Dermis microvascular lymphatic vessel endothelial cell (primary cell): ENCODE data around the gene EME2. TPM values are rescaled to one million over a fixed set of nuclear protein-coding genes. Genes with fewer than 3 reads are reported as not detected.

ENCODE experiments used
- DNase-seq, 2 donors: peaks; one replicate each; pipeline versions ENCODE4 v3.0.0 to v3.0.0-alpha.2; 2010; ENCODE audit warnings: low read depth in 2 of 2
- total RNA-seq: library from RNA; depleted of rRNA; stranded (reverse); fragments of >200 nt; gene quantifications from 2 replicates; pipeline ENCODE4 v1.2.1, GENCODE V29; 2014

The EME2 gene
- total RNA-seq, 1 donor from 2014 or later = 2.6 TPM

DNA sequence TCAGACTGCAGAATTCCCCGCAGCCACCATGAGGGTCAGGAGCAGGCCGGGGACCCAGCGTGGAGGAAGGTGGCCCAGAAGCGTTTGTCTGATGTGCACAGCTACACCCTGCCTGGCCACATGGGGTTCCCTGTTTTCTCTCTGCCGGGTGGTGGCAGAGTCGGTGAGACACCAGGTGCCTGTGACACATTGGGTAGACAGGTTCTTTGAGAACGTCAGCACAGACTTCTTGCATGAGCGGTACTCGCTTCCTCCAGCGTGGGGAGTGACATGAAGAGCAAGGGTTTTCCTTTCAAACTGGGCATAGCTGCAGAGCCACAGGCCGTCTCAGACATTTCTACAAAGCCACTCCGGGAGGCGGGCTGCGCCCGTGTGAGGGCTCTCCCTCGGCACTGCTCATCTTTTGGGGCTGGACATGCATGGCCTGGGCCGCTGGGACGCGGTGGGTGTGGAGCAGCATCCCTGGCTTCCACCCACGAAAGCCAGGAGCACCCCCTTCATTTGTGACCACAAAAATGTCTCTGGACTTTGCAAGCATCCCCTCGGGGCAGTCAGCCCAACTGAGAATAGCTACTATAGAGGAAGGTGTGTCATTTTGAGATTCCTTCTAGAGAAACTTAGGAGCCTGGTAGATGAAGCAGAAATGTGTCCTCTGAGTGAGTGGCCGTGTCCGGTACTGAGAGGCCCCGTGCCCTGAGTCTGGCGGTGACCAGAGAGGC lies 27.3 kb upstream of the EME2 start:
- DNase-seq = no peak

GRCh38 chr16:1745900-1746692 lies 26.5 kb upstream of the EME2 start:
- DNase-seq = no peak

GRCh38 chr16:1746693-1747195 lies 25.9 kb upstream of the EME2 start:
- no peak for DNase-seq

DNA sequence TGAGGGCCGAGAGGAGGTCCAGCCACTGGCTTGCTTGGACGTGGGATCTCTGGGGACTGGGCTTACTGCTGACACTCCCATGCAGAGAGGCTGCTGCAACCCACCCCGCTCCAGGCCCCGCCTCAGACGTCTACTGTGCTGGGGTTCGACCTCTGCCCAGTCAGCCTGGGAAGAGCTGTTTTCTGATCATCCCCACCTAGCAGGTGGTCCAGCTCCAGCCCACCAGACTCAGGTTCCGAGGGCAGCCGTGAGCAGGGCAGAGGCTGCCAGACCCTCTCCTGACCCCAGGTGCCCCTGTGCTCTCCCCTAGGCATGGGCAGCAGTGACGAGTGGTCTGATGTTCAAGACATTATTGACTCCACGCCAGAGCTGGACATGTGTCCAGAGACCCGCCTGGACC lies 24.7 kb upstream of the EME2 start:
- DNase-seq = no peak

DNA sequence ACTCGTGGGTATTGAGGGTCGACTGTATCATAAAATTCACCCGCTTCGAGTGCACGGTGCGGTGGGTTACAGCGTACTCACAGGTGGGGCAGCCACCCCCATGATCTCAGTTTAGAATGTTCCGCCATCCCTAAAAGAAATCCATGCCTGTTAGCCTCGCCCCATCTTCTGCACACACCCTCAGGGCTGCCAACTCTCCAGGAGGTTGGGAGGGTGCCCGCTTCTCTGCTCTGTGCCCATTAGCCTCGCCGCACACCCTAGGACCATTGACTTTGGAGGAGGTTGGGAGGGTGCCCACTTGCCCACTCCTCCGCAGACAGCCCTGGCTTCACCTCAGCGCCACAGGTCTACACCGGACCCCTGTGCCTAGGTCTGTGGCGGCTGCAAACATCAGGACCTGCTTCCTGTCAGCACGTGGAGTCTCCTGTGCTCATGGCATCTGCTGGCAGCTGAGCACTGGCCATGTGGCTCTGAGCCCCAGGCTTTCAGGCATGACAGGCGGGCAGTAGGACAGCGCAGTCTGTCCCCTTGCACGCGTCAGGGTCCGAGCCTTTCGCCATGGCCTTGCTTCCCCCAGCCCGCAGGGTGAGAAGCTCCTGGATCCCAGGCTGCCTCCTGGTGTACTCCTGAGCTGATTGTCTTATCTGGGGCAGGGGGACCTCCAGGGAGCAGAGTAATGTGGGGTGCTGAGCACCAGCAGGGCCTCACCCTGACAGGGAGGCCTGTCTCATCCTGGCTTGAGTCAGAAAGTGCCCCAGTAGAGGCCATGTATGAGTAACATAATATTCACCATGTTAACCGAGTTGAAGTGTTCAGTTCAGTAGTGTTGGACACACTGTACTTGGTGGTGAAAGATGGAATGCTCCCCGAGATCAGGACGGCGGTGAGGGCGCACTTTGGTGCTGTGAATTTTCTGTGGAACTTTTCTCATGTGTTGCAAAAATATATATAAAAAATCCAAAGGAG lies 23.2 kb upstream of the EME2 start:
- DNase-seq = no peak

DNA sequence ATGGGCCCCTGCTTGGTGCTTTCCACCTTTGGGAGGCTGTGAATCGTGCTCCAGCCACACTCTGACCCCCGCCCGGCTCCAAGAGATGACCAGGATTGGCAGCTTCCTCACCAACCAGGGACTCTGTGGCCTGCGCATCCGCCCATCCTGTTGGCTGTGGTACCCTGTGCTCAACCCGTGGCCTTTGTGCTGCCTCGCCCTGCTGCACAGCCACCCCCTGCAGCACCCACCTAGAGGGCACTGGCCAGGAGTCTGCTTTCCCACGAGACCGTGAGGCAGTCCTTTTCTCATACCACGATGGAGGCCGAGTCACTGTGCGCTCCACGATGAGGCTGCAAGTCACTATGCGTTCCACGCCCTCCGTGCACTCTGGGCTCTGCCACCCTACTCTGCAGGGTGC lies 20.7 kb upstream of the EME2 start:
- DNase-seq = no peak

- DNase-seq = no peak
Measured at GRCh38 chr16:1752853-1753252, 19.8 kb upstream of the EME2 start.

- no peak for DNase-seq
Measured at GRCh38 chr16:1754204-1754603, 18.4 kb upstream of the EME2 start.

GRCh38 chr16:1757714-1758461 lies 14.7 kb upstream of the EME2 start:
- DNase-seq = no peak

DNA sequence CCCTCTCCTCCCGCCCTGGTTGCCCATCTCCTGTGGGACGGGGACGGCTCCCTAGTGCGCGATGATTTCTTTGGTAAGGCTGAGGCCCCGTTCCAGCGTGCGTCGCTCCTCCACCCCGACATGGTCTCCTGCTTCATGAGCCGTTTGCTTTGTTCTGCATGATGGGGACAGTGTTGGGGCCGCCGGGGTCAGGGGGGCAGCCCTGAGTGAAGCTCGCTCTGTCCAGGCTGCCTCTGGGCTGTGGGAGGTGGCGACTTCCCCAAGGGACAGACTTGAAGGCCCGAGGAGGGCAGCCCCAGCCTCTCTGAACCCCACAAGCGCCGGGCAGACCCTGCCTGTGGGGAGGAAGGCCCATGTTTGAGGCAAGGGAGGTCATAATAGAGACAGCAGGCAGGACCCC lies 13.7 kb upstream of the EME2 start:
- DNase-seq = no peak

- no peak for DNase-seq
Measured at GRCh38 chr16:1759511-1759910, 13.1 kb upstream of the EME2 start.

DNA sequence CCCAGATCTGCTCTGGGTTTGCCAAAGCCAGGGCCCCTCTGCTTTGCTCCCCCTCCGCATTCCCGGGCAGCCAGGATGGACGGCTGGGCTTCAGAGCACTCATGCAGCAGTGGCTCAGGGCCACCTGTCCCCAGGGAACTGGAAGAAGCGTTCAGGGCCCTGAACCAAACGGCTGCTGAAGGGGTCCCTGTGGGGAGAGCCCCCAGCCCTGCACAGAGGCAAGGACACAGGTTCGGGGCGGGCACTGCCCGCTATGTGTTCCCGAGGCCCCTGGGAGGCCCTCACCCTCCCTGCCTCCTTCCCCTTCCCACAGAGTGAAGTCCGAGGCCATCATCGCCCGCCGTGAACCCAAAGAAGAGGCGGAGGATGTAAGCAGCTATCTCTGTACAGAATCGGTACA lies 11.7 kb upstream of the EME2 start:
- no peak for DNase-seq

- DNase-seq = no peak
Measured at GRCh38 chr16:1761751-1762150, 10.9 kb upstream of the EME2 start.

DNA sequence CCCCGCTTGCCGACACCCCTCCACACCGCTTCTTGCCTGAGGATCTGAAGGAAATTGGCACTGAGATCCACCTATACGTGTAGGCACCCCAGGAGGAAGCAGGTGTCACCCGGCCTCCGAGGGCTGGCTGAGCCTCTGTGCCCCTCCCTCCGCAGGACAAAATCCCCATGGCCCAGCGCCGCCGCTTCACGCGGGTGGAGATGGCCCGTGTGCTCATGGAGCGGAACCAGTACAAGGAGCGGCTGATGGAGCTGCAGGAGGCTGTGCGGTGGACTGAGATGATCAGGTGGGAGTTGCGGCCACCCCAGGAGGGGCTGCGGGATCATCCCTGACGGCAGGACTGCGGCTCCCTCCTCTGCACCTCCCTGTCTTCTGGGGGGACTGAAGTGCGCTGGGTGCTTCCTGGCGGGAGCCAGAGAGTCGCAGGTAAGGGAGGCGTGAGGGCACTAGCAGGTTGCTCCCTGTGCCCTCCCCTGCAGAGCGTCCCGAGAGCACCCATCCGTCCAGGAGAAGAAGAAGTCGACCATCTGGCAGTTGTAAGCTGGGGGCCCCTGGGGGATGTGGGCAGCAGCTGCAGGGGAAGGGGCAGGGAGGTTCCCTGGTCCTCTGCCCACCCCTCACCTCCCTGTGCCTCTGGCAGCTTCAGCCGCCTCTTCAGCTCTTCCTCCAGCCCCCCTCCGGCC lies 10.3 kb upstream of the EME2 start:
- no peak for DNase-seq

DNA sequence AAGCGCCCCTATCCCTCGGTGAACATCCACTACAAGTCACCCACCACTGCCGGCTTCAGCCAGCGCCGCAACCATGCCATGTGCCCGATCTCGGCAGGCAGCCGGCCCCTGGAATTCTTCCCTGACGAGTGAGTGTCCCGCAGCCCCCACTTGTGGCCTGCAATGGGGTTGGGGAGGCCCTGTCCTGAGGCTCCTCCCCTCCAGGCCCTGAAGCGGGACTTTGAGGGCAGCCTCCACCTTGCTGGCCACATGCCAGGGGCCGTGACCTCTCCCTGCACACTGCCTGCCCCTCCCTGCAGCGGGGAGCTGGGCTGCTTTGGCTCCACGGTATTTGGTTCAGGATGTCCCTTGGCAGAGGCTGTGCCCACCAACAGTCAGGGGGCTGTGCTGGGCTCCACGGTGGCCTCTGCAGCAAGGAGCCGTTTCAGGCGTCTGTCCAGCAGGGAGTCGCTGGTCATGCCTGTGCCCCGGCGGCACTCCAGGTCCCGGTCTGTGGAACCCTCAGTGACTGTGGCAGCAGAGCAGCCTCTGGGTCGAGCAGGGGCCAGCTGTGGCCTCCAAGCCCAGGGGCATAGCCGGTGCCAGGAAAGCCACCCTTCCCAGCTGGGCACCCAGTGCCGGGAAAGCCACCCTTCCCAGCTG lies 9.6 kb upstream of the EME2 start:
- DNase-seq = no peak

DNA sequence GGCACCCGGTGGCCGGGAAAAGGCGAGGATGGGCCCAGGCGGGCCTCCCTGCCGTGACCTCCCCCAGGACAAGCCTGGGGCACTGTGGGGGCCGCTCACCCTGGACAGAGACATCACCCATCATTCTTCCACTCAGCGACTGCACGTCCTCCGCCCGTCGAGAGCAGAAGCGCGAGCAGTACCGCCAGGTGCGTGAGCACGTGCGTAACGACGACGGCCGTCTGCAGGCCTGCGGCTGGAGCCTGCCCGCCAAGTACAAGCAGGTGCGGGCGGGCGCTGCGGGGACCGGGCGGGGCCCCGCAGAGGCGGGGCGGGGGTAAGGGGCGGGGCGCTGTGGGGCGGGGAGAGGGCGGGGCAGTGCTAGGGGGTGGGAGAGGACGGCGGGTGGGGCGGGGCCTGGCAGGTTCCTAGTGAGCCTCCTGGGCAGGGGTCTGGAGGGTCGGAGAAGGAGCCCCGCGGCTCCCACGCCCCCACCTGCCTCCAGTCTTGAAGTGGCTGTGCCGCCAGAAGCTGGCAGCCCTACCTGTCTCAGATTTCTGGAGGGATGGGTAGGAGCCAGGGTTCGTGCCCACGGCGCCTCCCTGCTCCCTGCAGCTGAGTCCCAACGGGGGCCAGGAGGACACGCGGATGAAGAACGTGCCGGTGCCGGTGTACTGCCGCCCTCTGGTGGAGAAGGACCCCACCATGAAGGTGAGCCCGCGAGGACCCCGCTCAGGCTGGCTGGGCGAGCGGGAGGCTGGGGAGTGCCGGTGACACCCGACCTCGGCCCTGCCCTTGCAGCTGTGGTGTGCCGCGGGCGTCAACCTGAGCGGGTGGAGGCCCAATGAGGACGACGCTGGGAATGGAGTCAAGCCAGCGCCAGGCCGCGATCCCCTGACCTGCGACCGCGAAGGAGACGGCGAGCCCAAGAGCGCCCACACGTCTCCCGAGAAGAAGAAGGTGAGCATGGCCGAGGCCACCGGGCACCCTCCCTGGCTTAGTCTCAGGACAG lies 8.8 kb upstream of the EME2 start:
- DNase-seq = peak in 1 of 2 donors; percentile 32

DNA sequence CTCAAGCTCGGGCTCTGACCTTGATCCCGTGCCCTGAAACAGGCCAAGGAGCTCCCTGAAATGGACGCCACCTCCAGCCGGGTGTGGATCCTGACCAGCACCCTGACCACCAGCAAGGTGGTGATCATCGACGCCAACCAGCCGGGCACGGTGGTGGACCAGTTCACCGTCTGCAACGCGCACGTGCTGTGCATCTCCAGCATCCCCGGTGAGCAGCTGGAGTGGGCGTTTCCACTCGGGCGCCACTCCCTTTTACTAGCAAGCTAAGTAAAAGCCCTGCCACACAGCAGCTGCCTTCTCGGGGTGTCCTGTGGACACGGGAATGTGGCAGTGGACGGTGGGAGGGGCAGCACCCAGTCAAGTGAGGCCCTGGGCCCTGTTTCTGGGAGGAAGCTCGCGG lies 7.6 kb upstream of the EME2 start:
- DNase-seq = no peak

DNA sequence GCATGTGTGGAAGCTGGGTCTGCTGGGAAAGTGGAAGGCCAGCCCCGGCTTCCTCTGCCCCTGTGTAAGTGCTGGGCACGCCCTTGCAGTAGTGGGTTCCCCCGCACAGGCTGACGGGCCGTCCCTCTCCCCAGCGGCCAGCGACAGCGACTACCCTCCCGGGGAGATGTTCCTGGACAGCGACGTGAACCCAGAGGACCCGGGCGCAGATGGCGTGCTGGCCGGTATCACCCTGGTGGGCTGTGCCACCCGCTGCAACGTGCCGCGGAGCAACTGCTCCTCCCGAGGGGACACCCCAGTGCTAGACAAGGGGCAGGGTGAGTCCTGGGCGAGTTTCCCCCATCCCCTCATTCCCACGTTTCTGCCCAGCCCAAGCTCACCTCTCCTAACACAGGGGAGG lies 6.8 kb upstream of the EME2 start:
- DNase-seq = no peak

DNA sequence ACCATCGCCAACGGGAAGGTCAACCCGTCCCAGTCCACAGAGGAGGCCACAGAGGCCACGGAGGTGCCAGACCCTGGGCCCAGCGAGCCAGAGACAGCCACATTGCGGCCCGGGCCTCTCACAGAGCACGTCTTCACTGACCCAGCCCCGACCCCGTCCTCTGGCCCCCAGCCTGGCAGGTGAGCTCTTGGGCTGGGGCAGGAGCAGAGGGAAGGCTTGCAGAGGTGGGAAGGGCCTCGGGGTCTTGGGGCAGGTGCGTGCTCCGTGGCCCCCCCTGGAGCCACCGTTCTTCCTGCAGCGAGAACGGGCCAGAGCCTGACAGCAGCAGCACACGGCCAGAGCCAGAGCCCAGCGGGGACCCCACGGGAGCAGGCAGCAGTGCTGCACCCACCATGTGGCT lies 6.4 kb upstream of the EME2 start:
- no peak for DNase-seq
